ENCODE results near the gene GRK5.

Gene GRK5

GRCh38 chr10:119408969-119409371 is 201.6 kb downstream of the GRK5 start:
- CTCF ChIA-PET: no interaction called here
- no peak for TF ChIP-seq ELF4 (IDR thresholded peaks at IDR 0.05)
- TF ChIP-seq TARDBP (IDR thresholded peaks at IDR 0.05): no peak
- TF ChIP-seq SP1 (IDR thresholded peaks at IDR 0.05): no peak
- no peak for TF ChIP-seq NFRKB (IDR thresholded peaks at IDR 0.05)
- no peak for TF ChIP-seq ZNF384 (IDR thresholded peaks at IDR 0.05)
- no peak for TF ChIP-seq HDGF (IDR thresholded peaks at IDR 0.05; ENCODE audit: borderline replicate concordance)
- TF ChIP-seq PKNOX1 (IDR thresholded peaks at IDR 0.05): no peak
- no peak for TF ChIP-seq ARNT (IDR thresholded peaks at IDR 0.05)
- no peak for TF ChIP-seq L3MBTL2 (conservative IDR thresholded peaks at IDR 0.05)
- TF ChIP-seq SUZ12 (IDR thresholded peaks at IDR 0.05): no peak
- no peak for TF ChIP-seq CTBP1 (IDR thresholded peaks at IDR 0.05; ENCODE audit: borderline replicate concordance)
- no peak for TF ChIP-seq FOXK2 (IDR thresholded peaks at IDR 0.05)
- TF ChIP-seq LEF1 (IDR thresholded peaks at IDR 0.05; ENCODE audit: borderline replicate concordance): no peak
- no peak for TF ChIP-seq BHLHE40 (IDR thresholded peaks at IDR 0.05; ENCODE audit: borderline replicate concordance)
- POLR2A ChIA-PET: no interaction called here
- DNase-seq (ENCODE audit: extremely low spot score): no peak

- ChIA-PET POLR2A (no interaction called here), CTCF (no interaction called here)
- no peak for DNase-seq (ENCODE audit: extremely low spot score)
- no peak for TF ChIP-seq TARDBP (IDR thresholded peaks at IDR 0.05)
- no peak for TF ChIP-seq FOXM1 (IDR thresholded peaks at IDR 0.05; ENCODE audit: borderline replicate concordance)
- TF ChIP-seq FOXK2 (IDR thresholded peaks at IDR 0.05): no peak
- TF ChIP-seq NFRKB (IDR thresholded peaks at IDR 0.05): no peak
Observed at GRCh38 chr10:119409385-119409784, 202.0 kb downstream of the GRK5 start.

GRCh38 chr10:119409906-119410305 is 202.5 kb downstream of the GRK5 start:
- ChIA-PET CTCF (no interaction called here), POLR2A (no interaction called here)
- no peak for DNase-seq (ENCODE audit: extremely low spot score)
- TF ChIP-seq FOXK2 (IDR thresholded peaks at IDR 0.05) (no peak), L3MBTL2 (conservative IDR thresholded peaks at IDR 0.05) (no peak), ELF4 (IDR thresholded peaks at IDR 0.05) (no peak), LEF1 (IDR thresholded peaks at IDR 0.05; ENCODE audit: borderline replicate concordance) (no peak), SP1 (IDR thresholded peaks at IDR 0.05) (no peak), ARNT (IDR thresholded peaks at IDR 0.05) (no peak), BHLHE40 (IDR thresholded peaks at IDR 0.05; ENCODE audit: borderline replicate concordance) (no peak), CTBP1 (IDR thresholded peaks at IDR 0.05; ENCODE audit: borderline replicate concordance) (no peak), HDGF (IDR thresholded peaks at IDR 0.05; ENCODE audit: borderline replicate concordance) (no peak), ZNF384 (IDR thresholded peaks at IDR 0.05) (no peak), NFRKB (IDR thresholded peaks at IDR 0.05) (no peak), TARDBP (IDR thresholded peaks at IDR 0.05) (no peak), FOXA1 (IDR thresholded peaks at IDR 0.05) (no peak), SUZ12 (IDR thresholded peaks at IDR 0.05) (no peak)

- POLR2A ChIA-PET: no interaction called here
- no peak for DNase-seq (ENCODE audit: extremely low spot score)
- TF ChIP-seq PKNOX1 (IDR thresholded peaks at IDR 0.05) (no peak), NFRKB (IDR thresholded peaks at IDR 0.05) (no peak), BHLHE40 (IDR thresholded peaks at IDR 0.05; ENCODE audit: borderline replicate concordance) (no peak), FOXK2 (IDR thresholded peaks at IDR 0.05) (no peak), FOXM1 (IDR thresholded peaks at IDR 0.05; ENCODE audit: borderline replicate concordance) (no peak), TARDBP (IDR thresholded peaks at IDR 0.05) (no peak), SUZ12 (IDR thresholded peaks at IDR 0.05) (no peak)
- CTCF ChIA-PET: no interaction called here
Observed at GRCh38 chr10:119410361-119411116, 203.2 kb downstream of the GRK5 start.

GRCh38 chr10:119412244-119413092 is 205.1 kb downstream of the GRK5 start:
- ChIA-PET CTCF (interaction anchor here (0.8 kb wide), 1 partner anchor 213 kb away, joined by 4 read pairs; no protein-coding TSS in a partner anchor), POLR2A (no interaction called here)
- DNase-seq (ENCODE audit: extremely low spot score): no peak
- TF ChIP-seq PKNOX1 (IDR thresholded peaks at IDR 0.05): no peak
- TF ChIP-seq FOXM1 (IDR thresholded peaks at IDR 0.05; ENCODE audit: borderline replicate concordance): no peak
- TF ChIP-seq FOXK2 (IDR thresholded peaks at IDR 0.05): no peak
- TF ChIP-seq SUZ12 (IDR thresholded peaks at IDR 0.05): no peak
- no peak for TF ChIP-seq HDGF (IDR thresholded peaks at IDR 0.05; ENCODE audit: borderline replicate concordance)
- no peak for TF ChIP-seq BHLHE40 (IDR thresholded peaks at IDR 0.05; ENCODE audit: borderline replicate concordance)
- no peak for TF ChIP-seq NFRKB (IDR thresholded peaks at IDR 0.05)
- no peak for TF ChIP-seq CTBP1 (IDR thresholded peaks at IDR 0.05; ENCODE audit: borderline replicate concordance)
- TF ChIP-seq TARDBP (IDR thresholded peaks at IDR 0.05): no peak
- TF ChIP-seq ARNT (IDR thresholded peaks at IDR 0.05): no peak

- CTCF ChIA-PET: interaction anchor here (0.8 to 1.3 kb wide), 2 partner anchors 206 to 214 kb away, joined by 4 to 8 read pairs; partner anchors contain the start of gene GRK5
- TF ChIP-seq HDGF (IDR thresholded peaks at IDR 0.05; ENCODE audit: borderline replicate concordance) (no peak), TARDBP (IDR thresholded peaks at IDR 0.05) (no peak), SP1 (IDR thresholded peaks at IDR 0.05) (no peak), PKNOX1 (IDR thresholded peaks at IDR 0.05) (no peak), ZNF384 (IDR thresholded peaks at IDR 0.05) (no peak), FOXA1 (IDR thresholded peaks at IDR 0.05) (no peak), FOXM1 (IDR thresholded peaks at IDR 0.05; ENCODE audit: borderline replicate concordance) (no peak)
- no peak for DNase-seq (ENCODE audit: extremely low spot score)
- POLR2A ChIA-PET: no interaction called here
Observed at GRCh38 chr10:119413093-119413453, 205.7 kb downstream of the GRK5 start.

Measured in HEK293T (cell line).